ENCODE measurements around the gene ADGRF1.
"Not testable (repeated sequence)": the region's sequence is repeated elsewhere in the genome, so short reads cannot be mapped to it uniquely, and the experiment has no call there.

Gene ADGRF1

GRCh38 chr6:46993846-46994245 lies 48.3 kb downstream of the ADGRF1 start:
- H3K27me3 ChIP-seq (ENCODE audit: control insufficient read depth, insufficient read depth, low read length), result no peaks in the 10 kb centered on the region
- no peak overlapping the region for H3K4me3 ChIP-seq (ENCODE audit: low read length)
- peaks cover 20% of the 10 kb centered on the region for H3K4me1 ChIP-seq (ENCODE audit: control insufficient read depth, insufficient read depth, low read length)
- H3K36me3 ChIP-seq (ENCODE audit: insufficient read depth, low read length), result no peaks in the 10 kb centered on the region
- no peaks in the 10 kb centered on the region for H3K9me3 ChIP-seq (replicated peaks; ENCODE audit: low read length)
- no peak overlapping the region for H3K4me2 ChIP-seq (ENCODE audit: low read length)
- H3K9ac ChIP-seq (ENCODE audit: low read depth, low read length), result no peak overlapping the region

DNA sequence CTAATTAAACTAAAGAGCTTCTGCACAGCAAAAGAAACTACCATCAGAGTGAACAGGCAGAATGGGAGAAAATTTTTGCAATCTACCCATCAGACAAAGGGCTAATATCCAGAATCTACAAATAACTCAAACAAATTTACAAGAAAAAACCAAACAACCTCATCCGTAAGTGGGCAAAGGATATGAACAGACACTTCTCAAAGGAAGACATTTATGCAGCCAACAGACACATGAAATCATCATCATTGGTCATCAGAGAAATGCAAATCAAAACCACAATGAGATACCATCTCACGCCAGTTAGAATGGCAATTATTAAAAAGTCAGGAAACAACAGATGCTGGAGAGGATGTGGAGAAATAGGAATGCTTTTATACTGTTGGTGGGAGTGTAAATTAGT lies 49.7 kb downstream of the ADGRF1 start:
- peaks cover 20% of the 10 kb centered on the region for H3K4me1 ChIP-seq (ENCODE audit: control insufficient read depth, insufficient read depth, low read length)
- not testable (repeated sequence) for H3K27me3 ChIP-seq (ENCODE audit: control insufficient read depth, insufficient read depth, low read length); H3K4me2 ChIP-seq (ENCODE audit: low read length); H3K9me3 ChIP-seq (replicated peaks; ENCODE audit: low read length); H3K36me3 ChIP-seq (ENCODE audit: insufficient read depth, low read length); H3K4me3 ChIP-seq (ENCODE audit: low read length); H3K9ac ChIP-seq (ENCODE audit: low read depth, low read length)

DNA sequence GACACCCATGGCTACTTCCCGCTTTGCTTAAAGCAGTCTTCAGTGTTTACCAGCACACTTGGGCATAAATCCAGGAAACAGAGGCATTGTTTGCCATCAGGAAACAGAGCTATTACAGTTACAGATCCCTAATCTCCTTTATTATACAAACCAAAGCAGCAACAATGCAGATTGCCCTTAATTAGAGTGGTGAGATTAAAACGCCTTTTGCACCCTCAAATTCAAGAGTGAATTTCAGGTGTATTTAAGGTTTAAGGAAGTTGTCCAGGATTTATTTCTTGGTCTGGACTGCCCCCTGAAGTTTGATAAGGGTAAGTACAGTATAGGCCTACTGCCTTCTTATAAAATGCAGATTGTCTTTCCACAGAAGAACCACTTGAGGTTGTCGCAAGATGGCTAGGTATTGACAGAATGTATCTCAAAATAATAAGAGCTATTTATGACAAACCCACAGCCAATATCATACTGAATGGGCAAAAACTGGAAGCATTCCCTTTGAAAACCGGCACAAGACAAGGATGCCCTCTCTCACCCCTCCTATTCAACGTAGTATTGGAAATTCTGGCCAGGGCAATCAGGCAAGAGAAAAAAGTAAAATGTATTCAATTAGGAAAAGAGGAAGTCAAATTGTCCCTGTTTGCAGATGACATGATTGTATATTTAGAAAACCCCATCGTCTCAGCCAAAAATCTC lies 51.2 kb downstream of the ADGRF1 start:
- not testable (repeated sequence) for H3K9me3 ChIP-seq (replicated peaks; ENCODE audit: low read length); H3K27me3 ChIP-seq (ENCODE audit: control insufficient read depth, insufficient read depth, low read length); H3K4me2 ChIP-seq (ENCODE audit: low read length); H3K4me3 ChIP-seq (ENCODE audit: low read length); H3K36me3 ChIP-seq (ENCODE audit: insufficient read depth, low read length); H3K9ac ChIP-seq (ENCODE audit: low read depth, low read length)
- peaks cover 26% of the 10 kb centered on the region for H3K4me1 ChIP-seq (ENCODE audit: control insufficient read depth, insufficient read depth, low read length)

GRCh38 chr6:46990031-46990644 lies 52.0 kb downstream of the ADGRF1 start:
- Histone ChIP-seq H3K4me1 (ENCODE audit: control insufficient read depth, insufficient read depth, low read length) (peaks cover 34% of the 10 kb centered on the region), H3K9me3 (replicated peaks; ENCODE audit: low read length) (no peaks in the 10 kb centered on the region), H3K27me3 (ENCODE audit: control insufficient read depth, insufficient read depth, low read length) (no peaks in the 10 kb centered on the region), H3K9ac (ENCODE audit: low read depth, low read length) (no peak overlapping the region), H3K4me3 (ENCODE audit: low read length) (no peak overlapping the region), H3K4me2 (ENCODE audit: low read length) (no peak overlapping the region), H3K36me3 (ENCODE audit: insufficient read depth, low read length) (no peaks in the 10 kb centered on the region)

GRCh38 chr6:46989398-46989797 lies 52.7 kb downstream of the ADGRF1 start:
- H3K27me3 ChIP-seq (ENCODE audit: control insufficient read depth, insufficient read depth, low read length), result no peaks in the 10 kb centered on the region
- no peak overlapping the region for H3K9ac ChIP-seq (ENCODE audit: low read depth, low read length)
- no peaks in the 10 kb centered on the region for H3K9me3 ChIP-seq (replicated peaks; ENCODE audit: low read length)
- H3K4me3 ChIP-seq (ENCODE audit: low read length), result no peak overlapping the region
- H3K4me1 ChIP-seq (ENCODE audit: control insufficient read depth, insufficient read depth, low read length), result peaks cover 37% of the 10 kb centered on the region
- no peaks in the 10 kb centered on the region for H3K36me3 ChIP-seq (ENCODE audit: insufficient read depth, low read length)
- H3K4me2 ChIP-seq (ENCODE audit: low read length), result no peak overlapping the region

DNA sequence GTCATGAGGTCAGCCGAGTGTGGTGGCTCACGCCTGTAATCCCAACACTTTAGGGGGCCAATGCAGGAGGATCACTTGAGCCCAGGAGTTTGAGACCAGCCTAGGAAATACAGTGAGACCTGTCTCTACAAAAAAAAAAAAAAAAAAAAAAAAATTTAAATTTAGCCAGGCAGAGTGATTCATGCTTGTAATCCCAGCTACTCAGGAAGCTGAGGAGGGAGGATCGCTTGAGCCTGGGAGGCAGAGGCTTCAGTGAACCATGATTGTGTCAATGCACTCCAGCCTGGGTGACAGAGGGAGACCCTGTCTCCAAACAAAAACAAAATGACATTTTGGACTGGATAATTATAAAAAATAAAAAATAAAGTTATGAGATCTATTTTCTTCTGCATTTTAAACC lies 56.2 kb downstream of the ADGRF1 start:
- Histone ChIP-seq H3K4me2 (ENCODE audit: low read length) (no peak overlapping the region), H3K9me3 (replicated peaks; ENCODE audit: low read length) (no peaks in the 10 kb centered on the region), H3K4me3 (ENCODE audit: low read length) (no peak overlapping the region), H3K36me3 (ENCODE audit: insufficient read depth, low read length) (no peaks in the 10 kb centered on the region), H3K9ac (ENCODE audit: low read depth, low read length) (no peak overlapping the region), H3K27me3 (ENCODE audit: control insufficient read depth, insufficient read depth, low read length) (no peaks in the 10 kb centered on the region), H3K4me1 (ENCODE audit: control insufficient read depth, insufficient read depth, low read length) (peaks cover 47% of the 10 kb centered on the region)

GRCh38 chr6:46983007-46983411 lies 59.1 kb downstream of the ADGRF1 start:
- Histone ChIP-seq H3K9ac (ENCODE audit: low read depth, low read length) (peak overlapping the region; percentile 21), H3K4me1 (ENCODE audit: control insufficient read depth, insufficient read depth, low read length) (peaks cover 38% of the 10 kb centered on the region), H3K9me3 (replicated peaks; ENCODE audit: low read length) (no peaks in the 10 kb centered on the region), H3K36me3 (ENCODE audit: insufficient read depth, low read length) (no peaks in the 10 kb centered on the region), H3K27me3 (ENCODE audit: control insufficient read depth, insufficient read depth, low read length) (no peaks in the 10 kb centered on the region), H3K4me3 (ENCODE audit: low read length) (no peak overlapping the region), H3K4me2 (ENCODE audit: low read length) (peak overlapping the region; percentile 17)

- peaks cover 19% of the 10 kb centered on the region for H3K4me1 ChIP-seq (ENCODE audit: control insufficient read depth, insufficient read depth, low read length)
- H3K4me2 ChIP-seq (ENCODE audit: low read length), result no peak overlapping the region
- H3K36me3 ChIP-seq (ENCODE audit: insufficient read depth, low read length), result no peaks in the 10 kb centered on the region
- no peaks in the 10 kb centered on the region for H3K9me3 ChIP-seq (replicated peaks; ENCODE audit: low read length)
- no peak overlapping the region for H3K4me3 ChIP-seq (ENCODE audit: low read length)
- H3K9ac ChIP-seq (ENCODE audit: low read depth, low read length), result no peak overlapping the region
- H3K27me3 ChIP-seq (ENCODE audit: control insufficient read depth, insufficient read depth, low read length), result no peaks in the 10 kb centered on the region
These were observed 62.9 kb downstream of the ADGRF1 start for GRCh38 chr6:46979206-46979605.

DNA sequence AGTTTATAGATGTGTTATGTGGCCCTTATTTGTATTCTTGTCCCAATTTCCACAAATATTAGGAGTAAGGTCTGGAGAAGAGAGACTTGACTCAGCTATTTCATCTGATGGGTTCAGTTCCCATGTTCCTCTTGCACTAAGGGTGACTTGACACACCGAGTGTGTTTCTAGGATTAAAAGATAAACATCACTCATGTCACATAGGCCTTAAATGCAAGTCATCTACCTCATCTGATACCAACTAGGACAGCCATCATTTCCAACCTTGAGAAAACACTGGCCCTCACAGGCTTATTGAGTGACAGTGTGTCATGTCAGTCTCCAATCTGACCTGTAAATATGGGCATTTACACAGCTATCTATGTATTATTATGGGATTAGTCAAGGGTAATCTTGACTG lies 67.3 kb downstream of the ADGRF1 start:
- H3K36me3 ChIP-seq (ENCODE audit: insufficient read depth, low read length), result no peaks in the 10 kb centered on the region
- H3K27me3 ChIP-seq (ENCODE audit: control insufficient read depth, insufficient read depth, low read length), result no peaks in the 10 kb centered on the region
- peaks cover 11% of the 10 kb centered on the region for H3K4me1 ChIP-seq (ENCODE audit: control insufficient read depth, insufficient read depth, low read length)
- no peak overlapping the region for H3K4me2 ChIP-seq (ENCODE audit: low read length)
- H3K9me3 ChIP-seq (replicated peaks; ENCODE audit: low read length), result no peaks in the 10 kb centered on the region
- H3K4me3 ChIP-seq (ENCODE audit: low read length), result no peak overlapping the region
- no peak overlapping the region for H3K9ac ChIP-seq (ENCODE audit: low read depth, low read length)

- Histone ChIP-seq H3K9ac (ENCODE audit: low read depth, low read length) (no peak overlapping the region), H3K27me3 (ENCODE audit: control insufficient read depth, insufficient read depth, low read length) (no peaks in the 10 kb centered on the region), H3K9me3 (replicated peaks; ENCODE audit: low read length) (no peaks in the 10 kb centered on the region), H3K4me2 (ENCODE audit: low read length) (no peak overlapping the region), H3K4me3 (ENCODE audit: low read length) (no peak overlapping the region), H3K36me3 (ENCODE audit: insufficient read depth, low read length) (no peaks in the 10 kb centered on the region), H3K4me1 (ENCODE audit: control insufficient read depth, insufficient read depth, low read length) (peaks cover 14% of the 10 kb centered on the region)
These were observed 69.1 kb downstream of the ADGRF1 start for GRCh38 chr6:46973029-46973428.

- H3K36me3 ChIP-seq (ENCODE audit: insufficient read depth, low read length), result no peaks in the 10 kb centered on the region
- peaks cover 14% of the 10 kb centered on the region for H3K4me1 ChIP-seq (ENCODE audit: control insufficient read depth, insufficient read depth, low read length)
- no peak overlapping the region for H3K9ac ChIP-seq (ENCODE audit: low read depth, low read length)
- no peak overlapping the region for H3K4me3 ChIP-seq (ENCODE audit: low read length)
- no peaks in the 10 kb centered on the region for H3K9me3 ChIP-seq (replicated peaks; ENCODE audit: low read length)
- no peaks in the 10 kb centered on the region for H3K27me3 ChIP-seq (ENCODE audit: control insufficient read depth, insufficient read depth, low read length)
- peak overlapping the region; percentile 27 for H3K4me2 ChIP-seq (ENCODE audit: low read length)
These were observed 69.6 kb downstream of the ADGRF1 start for GRCh38 chr6:46972531-46972930.

GRCh38 chr6:46969206-46969605 lies 72.9 kb downstream of the ADGRF1 start:
- no peak overlapping the region for H3K9ac ChIP-seq (ENCODE audit: low read depth, low read length)
- H3K4me3 ChIP-seq (ENCODE audit: low read length), result no peak overlapping the region
- H3K9me3 ChIP-seq (replicated peaks; ENCODE audit: low read length), result no peaks in the 10 kb centered on the region
- no peak overlapping the region for H3K4me2 ChIP-seq (ENCODE audit: low read length)
- no peaks in the 10 kb centered on the region for H3K27me3 ChIP-seq (ENCODE audit: control insufficient read depth, insufficient read depth, low read length)
- H3K36me3 ChIP-seq (ENCODE audit: insufficient read depth, low read length), result no peaks in the 10 kb centered on the region
- H3K4me1 ChIP-seq (ENCODE audit: control insufficient read depth, insufficient read depth, low read length), result peaks cover 24% of the 10 kb centered on the region
